Measurements from ENCODE around the gene CPTP.

GRCh38 chr1:1285611-1286311 lies 38.8 kb upstream of the CPTP start:
- no peak for TF ChIP-seq MAX (IDR thresholded peaks at IDR 0.05)
- TF ChIP-seq EP300 (IDR thresholded peaks at IDR 0.05; ENCODE audit: borderline replicate concordance): no peak
- TF ChIP-seq YY1 (IDR thresholded peaks at IDR 0.05; ENCODE audit: low read depth): no peak
- TF ChIP-seq CEBPB (IDR thresholded peaks at IDR 0.05): no peak
- no peak for TF ChIP-seq RAD21 (IDR thresholded peaks at IDR 0.05; ENCODE audit: low read depth)
- no peak for TF ChIP-seq USF1 (IDR thresholded peaks at IDR 0.05)
- TF ChIP-seq CREB1 (IDR thresholded peaks at IDR 0.05; ENCODE audit: low read depth): no peak
- no peak for TF ChIP-seq REST (IDR thresholded peaks at IDR 0.05; ENCODE audit: low read depth)
- no peak for TF ChIP-seq NFIC (IDR thresholded peaks at IDR 0.05)
- no peak for TF ChIP-seq TAF1 (IDR thresholded peaks at IDR 0.05; ENCODE audit: low read depth)
- no peak for TF ChIP-seq FOXM1 (IDR thresholded peaks at IDR 0.05; ENCODE audit: borderline replicate concordance, low read depth)
- TF ChIP-seq TCF12 (IDR thresholded peaks at IDR 0.05; ENCODE audit: low read depth): no peak
- no peak for TF ChIP-seq EGR1 (IDR thresholded peaks at IDR 0.05)
- TF ChIP-seq TEAD4 (IDR thresholded peaks at IDR 0.05): no peak

Measured in Ishikawa (cell line).